Stimulated activated CD4-positive, alpha-beta T cell treated with anti-CD3 and anti-CD28 coated beads, Interleukin-4, amount 100 ng/mL, for 24 hours (primary cell): ENCODE data around the gene MCM9.
A peak's percentile ranks its signal among the peaks of the same experiment; 100 is the strongest.

Experiments
- DNase-seq: peaks from one replicate; pipeline ENCODE4 v3.0.0-alpha.2; 2020

The MCM9 gene

DNA sequence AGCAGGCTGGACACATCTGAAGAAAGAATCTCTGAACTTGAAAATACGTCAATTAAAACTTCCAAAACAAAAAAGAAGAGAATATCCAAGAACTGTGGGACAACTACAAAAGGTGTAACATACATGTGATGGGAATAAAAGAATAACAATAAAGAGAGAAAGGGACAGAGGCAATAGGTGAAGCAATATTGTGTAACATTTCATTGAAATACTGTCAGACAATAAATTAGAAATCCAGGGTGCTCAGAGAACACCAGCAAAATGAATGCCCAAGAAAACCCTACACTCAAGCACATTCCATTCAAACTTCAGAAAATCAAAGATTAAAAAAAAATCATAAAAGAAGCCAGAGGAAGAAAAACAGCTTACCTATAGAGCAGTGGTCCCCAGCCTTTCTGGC, 74.6 kb downstream of the MCM9 start:
- no peak for DNase-seq

DNA sequence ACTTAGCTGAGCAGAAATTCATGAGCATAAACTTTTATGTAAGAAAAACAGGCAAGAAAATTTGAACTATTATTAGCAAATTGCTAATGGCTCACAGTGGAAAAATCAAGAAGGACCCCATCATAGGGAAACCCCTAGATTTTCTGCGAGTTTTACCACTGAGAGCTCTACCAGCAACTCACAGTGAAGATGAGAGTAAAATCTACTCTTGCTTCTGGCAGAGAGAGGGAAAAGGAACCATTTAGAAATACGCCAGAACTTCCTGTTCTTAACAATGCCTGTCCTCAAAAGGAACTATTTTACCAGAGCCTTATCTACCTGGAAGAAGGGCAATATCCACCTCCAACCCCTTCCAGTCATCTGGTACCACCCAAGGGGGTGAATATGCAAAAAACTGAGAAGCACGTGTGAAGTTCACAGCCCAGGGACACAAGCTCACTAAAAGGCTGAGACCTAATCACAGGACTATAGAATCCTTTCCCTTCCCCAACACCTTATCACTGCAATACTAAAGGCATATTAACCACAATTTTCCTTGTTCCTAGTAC, 75.4 kb downstream of the MCM9 start:
- no peak for DNase-seq

DNA sequence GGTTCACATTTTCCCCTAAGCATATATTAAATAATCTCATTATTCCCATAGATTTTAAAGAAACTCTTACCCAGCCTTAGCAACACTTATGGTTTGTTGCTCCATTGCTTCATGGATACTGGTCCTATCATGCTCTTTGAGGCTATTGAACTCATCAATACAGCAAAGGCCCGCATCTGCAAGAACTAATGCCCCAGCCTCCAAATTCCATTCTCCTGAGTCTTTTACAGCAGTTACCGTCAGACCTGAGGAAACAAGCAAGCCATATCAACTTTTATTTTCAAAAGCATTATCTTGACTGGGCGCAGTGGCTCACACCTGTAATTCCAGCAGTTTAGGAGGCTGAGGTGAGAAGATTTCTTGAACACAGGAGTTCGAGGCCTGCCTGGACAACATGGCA, 78.7 kb downstream of the MCM9 start:
- no peak for DNase-seq

DNA sequence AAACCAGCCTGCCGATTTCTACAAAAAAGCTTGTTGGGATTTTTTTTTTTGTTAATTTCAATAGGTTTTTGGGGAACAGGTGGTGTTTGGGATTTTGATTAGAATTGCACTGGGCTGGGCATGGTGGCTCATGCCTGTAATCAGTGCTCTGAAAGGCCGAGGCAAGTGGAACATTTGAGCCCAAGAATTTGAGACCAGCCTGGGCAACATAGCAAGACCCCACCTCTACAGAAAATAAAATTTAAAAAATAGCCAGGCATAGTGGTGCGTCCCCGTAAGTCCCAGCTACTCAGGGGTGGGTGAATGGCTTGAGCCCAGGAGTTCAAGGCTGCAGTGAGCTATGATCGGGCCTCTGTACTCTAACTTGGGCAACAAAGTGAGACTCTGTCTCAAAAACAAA, 81.6 kb downstream of the MCM9 start:
- no peak for DNase-seq

DNA sequence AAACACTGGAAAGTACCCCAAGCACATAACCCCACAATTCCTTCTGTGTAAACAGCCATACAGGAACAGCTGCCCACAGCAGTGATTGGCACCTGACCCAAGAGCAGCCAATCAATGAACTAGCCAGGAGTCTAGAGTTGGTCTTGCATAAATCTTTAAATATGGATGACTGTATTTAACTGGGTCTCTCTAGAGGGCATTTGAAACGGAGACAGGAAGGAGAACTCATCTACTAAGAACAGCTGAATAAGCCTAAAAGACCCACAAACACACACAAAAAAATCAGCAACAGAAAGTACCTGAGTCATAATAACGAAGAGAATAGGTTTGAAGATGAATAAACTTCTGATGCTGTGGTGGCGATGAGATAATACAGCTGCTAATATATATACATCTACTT, 90.0 kb downstream of the MCM9 start:
- DNase-seq: no peak

DNA sequence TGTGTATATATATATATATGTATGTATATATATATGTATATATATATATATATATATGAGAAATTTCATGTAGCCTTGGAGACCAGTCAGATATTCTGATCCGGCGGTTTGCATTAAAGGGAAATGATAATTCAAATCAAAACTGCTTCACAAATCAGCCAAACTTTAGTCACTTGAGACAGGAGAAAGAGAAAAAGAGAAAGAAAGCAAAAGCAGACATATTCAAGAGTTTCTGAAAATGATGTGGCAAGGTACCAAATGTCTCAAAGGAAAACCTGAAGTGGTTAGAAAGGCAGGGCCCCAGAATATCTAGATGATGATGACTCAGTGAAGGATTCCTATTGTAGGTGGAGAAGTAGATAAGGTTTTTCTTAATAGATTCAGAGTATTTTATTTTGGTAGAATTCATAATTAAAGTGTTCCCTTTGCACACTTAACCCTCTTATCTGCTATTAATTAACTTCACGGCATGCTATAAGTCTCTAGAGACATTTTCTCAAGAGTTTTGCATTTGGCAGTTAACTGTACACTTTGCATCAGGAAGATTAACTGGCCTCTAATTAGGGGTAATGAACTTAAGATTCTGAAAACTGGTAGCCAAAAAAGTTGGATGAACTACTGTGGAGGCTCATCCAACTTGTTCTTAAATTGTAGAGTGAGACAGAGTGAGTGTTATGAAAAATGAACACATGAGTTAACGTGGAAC, 91.1 kb downstream of the MCM9 start:
- peak; percentile 50 for DNase-seq

DNA sequence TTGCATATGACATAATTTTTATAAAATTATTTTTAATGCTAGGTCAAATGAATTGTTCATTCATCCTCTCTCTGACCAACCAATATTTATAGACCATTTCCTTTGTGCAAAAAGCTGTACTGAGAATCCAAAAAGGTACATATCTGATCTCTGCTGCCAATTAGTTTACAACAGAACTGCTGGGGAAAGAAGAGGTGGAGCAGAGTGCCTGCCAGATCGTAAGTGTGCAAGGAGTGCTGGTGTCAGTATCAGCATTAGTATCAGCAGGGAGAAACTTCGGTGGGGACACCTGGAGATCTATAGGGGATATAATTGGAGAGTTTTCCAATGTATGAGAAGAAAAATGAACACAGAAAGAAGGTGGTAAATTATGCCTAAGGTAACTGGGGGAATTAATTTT, 104.3 kb downstream of the MCM9 start:
- no peak for DNase-seq

DNA sequence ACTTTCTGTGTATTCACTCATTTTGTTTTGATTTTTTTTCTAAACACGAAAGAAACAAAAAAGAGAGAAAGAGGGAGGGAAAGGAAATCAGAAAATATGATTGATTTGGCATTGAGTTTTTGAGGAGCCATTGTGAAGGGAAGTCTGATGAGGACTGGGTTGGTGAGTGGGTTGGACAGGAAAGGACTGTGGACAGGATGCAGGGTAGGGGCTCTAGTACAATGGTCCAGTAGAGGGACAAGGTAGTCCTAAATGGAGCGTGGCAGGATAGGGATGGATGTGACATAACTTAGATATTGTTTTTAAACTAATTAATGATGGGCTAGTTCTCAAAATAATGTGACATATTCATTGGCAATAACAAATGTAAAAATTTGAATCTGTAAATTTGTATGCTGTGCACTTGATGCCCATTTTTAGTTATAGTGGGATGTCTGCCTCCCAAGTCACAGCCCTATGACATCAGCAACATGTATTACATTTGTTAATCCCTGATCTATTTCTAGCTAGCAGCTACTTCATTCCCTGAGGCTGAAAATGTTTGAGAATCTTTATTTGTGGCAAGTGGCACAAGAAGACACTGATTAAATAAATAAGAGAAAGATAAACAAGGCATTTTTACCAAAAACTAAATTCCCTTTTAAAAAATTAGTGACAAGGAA, 105.0 kb downstream of the MCM9 start:
- no peak for DNase-seq

DNA sequence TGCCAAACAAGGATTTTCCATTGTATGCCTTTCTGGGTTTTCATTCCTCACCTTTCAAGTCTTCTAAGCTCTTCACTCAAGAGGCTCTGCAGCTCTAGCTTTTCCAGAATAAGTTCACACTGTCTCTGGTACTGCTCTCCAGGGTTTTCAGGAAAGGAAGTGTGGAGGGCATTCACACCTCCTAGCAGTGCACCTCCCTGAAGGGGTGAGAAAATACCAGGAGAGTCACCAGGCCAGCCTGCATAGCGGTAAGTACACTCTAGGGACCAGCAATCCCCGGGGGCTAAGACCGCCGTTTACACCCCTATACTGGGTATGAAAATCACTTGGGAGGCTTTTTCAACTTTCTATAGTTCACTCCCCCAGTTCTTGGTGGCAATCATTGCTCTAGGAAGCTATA, 108.9 kb downstream of the MCM9 start:
- no peak for DNase-seq

DNA sequence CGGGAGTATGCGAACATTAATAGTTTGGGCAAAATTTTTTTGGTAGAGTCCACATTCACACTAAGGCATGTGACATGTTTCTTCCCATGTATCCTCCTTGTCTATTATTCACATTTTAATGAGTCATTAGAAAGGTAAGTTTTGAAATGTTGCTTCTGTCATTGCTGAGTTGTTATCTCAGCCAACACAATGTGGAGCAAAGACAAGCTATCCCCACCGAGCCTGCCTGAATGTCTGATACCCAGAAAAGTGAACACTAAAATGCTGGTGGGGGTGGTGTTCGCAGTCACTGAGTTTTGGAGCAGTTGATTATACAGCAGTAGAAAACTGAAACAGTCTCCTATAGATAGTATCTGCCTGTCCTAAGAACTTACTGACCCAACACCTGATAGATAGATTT, 109.3 kb downstream of the MCM9 start:
- DNase-seq: no peak

DNA sequence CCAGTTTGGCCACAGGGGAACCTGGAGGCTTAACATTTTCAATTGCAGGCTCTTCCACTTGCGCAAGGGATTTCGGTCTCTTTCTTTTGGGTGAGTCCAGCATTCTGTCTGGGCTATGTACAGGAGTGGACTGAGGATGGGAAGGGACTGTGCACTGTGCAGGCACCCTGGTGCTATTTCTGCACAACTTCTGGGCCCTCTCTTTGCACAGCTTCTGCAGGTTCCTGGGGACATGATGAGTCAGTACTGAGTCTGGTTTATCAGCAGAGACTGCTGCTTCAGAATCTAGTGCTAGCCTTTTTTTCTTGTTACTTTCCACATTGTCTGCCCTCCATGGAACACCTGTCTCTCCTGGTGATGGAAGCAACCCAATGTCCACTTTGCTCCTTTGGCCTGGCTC, 119.5 kb downstream of the MCM9 start:
- no peak for DNase-seq

DNA sequence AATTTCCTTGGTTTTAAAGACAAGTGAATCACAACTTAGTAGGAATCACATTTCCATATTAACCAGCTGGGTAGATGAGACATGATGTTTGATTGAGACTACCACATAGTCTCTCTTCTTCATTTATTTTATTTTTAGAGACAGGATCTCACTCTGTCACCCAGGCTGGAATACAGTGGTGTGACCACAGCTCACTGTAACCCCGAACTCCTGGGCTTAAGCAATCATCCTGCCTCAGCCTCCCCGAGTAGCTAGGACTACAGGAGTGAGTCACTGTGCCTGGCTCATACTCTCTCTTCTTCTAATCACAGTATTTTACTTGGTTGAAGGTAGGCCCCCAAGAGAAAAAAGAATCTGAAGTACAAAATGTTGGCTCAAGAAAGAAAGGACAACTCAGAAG, 121.2 kb downstream of the MCM9 start:
- DNase-seq: peak; percentile 34

DNA sequence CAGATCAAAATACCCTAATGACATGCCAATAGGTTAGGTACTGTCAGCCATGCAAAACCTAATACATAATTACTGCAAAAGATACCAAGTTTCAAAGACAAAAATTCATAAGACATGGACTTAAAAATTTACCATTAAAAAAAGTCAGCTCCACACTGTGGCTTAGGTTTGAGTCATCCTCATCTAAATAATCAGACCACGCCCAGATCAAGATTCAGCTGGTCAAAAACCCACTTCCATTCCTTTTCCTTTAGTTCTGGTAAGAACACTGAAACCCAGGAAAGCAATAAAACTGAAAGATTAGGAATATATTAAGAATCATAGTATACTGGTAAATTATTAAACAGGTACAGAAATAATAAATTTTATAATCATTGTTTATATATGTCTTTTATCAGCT, 122.0 kb downstream of the MCM9 start:
- no peak for DNase-seq

DNA sequence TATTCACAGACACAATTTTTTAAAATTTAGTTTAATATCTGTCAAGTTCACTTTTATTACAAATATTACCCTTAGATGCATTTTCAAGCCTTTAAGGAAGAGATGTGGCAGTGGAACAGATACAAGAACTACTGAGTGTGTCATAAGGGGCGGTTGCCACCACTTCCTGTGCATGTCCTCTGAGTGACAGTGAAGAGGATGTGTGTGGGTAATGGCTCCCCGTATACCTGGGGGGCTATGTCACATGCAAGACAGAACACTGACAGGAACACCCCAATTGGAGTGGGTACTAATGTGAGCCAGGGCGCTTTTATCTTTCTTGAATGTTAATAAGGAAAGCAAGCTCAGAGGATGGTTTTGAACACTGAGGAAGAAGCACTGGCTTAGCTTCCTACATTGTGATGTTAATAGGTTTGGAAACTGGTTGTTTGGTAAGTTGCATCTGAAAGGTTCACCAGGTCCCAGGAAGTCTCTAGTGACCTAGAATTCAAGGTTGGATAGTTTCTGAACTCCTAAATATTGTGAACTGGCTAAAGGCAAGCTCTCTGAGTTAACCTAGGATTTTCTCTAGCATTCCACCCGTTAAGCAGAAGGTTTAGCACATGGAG, 124.4 kb downstream of the MCM9 start:
- peak; percentile 62 for DNase-seq

DNA sequence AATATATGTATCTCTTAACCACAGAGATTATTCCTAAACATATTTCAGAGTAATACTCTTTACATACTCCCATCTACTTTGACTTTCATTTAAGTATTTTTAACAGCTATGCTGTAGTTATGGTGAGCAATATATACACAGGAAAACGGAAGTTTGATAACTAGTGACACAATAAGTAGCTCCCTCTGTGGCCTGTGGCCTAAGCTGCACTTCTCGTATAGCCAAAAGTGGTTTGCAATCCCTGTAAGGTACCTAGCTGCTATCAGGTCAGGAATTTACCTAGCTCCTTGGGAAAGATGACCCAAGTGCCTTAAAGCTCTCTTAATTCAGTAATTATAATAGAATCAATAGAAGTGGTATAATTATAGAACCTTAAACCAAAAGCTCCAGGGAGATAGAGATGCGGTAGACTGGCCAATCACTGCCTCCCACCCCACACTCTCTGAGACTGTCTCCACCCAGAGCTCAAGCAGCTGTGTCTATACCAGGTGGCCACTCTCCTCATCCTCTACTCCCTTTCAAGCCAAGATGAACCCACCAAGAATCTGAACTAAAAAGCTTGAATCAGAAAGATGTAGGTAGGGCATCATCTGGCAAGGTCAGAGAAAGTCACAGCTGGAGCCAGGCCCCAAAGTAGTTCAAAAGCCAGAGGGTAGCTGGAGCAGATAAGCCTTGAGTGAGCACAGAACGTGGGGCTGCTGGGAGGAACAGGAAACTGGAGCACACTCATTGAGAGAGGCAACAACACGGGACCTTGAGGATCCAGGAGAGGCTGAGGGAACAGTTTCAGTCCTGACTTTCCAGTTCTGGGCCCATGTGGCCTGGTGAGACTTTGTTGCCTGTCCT, 125.9 kb downstream of the MCM9 start:
- no peak for DNase-seq

DNA sequence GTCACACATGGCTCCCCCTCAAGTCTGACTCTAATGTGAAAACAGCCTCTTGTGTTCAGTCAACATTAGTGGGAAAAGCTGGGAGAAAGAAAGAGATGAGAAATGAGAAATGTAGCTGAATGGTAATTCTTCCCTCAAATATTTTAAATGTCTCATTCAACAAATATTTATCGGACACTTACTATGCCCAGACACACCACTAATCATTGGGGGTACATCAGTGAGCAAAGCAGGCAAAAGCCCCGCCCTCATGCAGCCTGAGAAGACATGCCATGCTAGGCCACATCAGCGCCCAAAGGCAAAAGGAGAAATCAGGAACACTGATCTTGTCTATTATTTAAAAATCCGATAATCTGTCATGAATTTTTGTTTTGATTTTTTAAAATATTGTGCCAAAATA, 130.9 kb downstream of the MCM9 start:
- DNase-seq: no peak

DNA sequence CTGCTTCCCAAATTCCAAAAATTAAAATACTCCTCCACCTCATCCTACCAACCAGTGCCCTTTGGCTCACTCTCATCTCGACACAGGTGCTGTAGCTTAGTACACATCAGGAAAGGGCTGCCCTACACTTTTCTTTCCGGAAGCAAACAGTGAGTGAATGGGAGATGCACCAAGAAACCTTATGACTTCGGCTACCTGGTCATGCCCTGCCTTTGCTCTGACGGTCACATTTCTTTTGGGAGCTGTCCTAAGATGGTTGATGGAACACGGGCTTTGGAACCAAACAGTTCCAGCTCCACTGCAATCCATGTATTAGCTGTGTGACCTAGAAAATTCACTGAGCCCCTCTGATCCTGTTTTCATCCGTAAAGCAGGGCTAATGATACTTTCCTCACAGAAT, 133.7 kb downstream of the MCM9 start:
- DNase-seq: no peak

DNA sequence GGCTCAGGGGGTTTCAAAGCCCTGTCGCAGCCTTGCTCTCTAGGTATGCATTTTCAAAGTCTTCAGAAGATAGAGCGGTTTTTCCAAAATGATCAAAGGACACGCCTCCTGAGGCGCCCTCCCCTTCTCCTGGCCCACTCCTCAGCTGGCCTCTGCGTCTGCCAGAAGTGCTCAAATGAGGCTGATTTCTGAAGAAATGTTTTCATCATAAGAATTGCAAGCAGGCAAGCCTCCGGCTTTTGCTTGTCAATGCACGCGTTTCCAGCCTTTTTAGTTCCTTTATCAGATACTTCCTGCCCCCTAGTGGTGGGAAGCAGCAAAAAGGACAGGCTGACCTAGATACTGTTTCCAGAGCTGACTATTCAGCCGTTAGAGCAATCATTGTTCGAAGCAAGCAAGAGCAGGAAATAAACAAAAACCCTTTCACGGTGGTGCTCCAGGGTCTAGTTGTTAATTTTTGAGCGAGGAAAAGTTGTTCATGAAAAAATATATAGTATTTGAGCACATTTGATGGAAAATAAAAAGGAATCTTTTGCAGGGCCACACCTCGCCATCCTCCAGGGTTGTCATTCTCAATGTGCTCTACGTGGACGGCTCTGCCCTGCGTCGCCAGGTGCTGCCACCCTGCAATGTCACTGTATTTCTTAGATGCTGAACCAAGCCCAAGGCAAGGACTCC, 134.4 kb downstream of the MCM9 start:
- peak; percentile 89 for DNase-seq

DNA sequence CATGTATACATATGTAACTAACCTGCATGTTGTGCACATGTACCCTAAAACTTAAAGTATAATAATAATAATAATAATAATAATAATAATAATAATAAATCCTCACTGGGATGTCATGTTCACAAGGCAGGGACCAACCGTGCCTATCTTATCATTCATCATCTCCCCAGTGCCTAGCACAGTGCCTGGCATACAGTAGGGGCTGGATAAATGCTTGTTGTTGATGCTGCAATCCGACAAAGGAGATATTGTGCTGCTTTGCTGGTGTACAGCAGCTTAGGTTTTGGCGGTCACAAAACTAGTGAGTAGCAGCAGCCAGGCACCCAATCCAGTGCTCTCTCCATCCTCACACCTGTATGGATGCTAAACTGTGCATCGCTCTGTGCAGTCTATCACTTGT, 135.1 kb downstream of the MCM9 start:
- no peak for DNase-seq

DNA sequence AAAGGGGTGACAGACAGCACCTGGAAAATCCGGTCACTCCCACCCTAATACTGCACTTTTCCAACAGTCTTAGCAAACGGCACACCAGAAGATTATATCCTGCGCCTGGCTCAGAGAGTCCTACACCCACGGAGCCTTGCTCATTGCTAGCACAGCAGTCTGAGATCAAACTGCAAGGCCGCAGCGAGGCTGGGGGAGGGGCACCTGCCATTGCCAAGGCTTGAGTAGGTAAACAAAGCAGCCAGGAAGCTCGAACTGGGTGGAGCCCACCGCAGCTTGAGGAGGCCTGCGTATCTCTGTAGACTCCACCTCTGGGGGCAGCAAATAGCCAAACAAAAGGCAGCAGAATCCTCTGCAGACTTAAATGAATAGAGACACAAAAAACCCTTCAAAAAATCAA, 138.4 kb downstream of the MCM9 start:
- peak; percentile 67 for DNase-seq

DNA sequence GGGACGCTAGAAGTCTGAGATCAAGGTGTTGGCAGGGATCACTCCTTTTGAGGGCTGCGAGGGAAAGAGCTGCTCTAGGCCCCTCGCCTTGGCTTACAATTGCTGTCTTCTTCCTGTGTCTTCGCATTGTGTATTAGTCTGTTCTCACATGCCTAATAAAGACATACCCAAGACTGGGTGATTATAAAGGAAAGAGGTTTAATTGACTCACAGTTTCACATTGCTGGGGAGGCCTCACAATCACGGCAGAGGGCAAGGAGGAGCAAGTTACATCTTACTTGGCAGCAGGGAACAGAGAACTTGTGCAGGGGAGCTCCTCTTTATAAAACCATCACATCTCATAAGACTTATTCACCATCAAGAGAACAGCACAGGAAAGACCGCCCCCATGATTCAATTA, 143.5 kb downstream of the MCM9 start:
- no peak for DNase-seq

DNA sequence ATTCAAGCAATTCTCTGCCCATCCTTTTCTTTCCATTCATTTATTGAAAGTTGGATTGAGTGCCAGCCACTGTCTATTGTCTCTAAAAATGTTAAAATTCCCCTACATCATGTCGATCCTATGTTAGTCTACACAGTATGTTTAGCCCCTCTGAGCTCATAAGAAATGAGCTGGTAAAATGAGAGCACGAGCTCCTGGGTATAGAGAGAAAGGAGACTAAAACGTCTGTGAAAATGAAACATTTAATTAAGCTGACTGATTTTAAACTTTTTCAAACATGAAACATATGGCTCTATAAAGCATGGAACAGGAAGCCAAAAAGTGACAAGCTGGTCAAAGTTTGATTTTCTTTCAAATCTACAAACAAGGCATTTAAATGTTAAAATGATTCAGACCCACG, 145.0 kb downstream of the MCM9 start:
- DNase-seq: no peak

DNA sequence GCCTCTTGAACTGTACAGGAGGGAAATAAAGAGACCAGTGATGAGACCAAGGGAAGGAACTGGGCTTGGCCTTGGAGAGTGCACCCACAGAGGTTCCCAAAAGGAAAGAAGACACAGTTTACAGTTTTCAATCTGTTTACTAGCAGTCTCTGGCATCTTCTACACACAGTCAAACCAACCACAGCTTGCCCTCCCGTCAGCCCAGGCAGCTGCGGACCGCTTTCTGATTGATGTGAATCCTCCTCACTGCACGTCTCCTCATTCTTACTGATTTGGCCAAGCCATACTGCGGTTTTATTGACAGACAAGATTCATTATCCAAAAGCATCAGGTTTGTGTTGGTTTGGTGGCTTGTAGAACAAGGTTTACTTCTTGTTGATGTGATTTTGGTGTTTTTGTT, 145.5 kb downstream of the MCM9 start:
- DNase-seq: no peak
